Esophagus squamous epithelium (tissue), 5 donors: ENCODE data around the gene MTARC1. TPM values are rescaled to one million over a fixed set of nuclear protein-coding genes. Genes with fewer than 3 reads are reported as not detected.

Experiments used
- DNase-seq: peaks from one replicate; lab custom pipeline; 2025; lab: John Stamatoyannopoulos, UW
- H3K27ac ChIP-seq, 4 donors: fragments of 200-600 bp; sonication (generic); one replicate each; pipeline ENCODE4 v1.5.1; 2016 to 2019; ENCODE audit warnings: mild to moderate bottlenecking in 1 of 4
- H3K27me3 ChIP-seq, 4 donors: fragments of 200-600 bp; sonication (generic); 1 replicate in 3 of 4; 2 replicates in 1 of 4; pipeline versions ENCODE4 v1.5.1 to v1.6.0; 2017 to 2021; ENCODE audit warnings: antibody characterized with exemption in 1 of 4
- H3K36me3 ChIP-seq, 3 donors: fragments of 200-600 bp; sonication (generic); one replicate each; pipeline ENCODE4 v1.5.1; 2016 to 2019
- H3K4me1 ChIP-seq, 3 donors: fragments of 200-600 bp; sonication (generic); one replicate each; pipeline ENCODE4 v1.5.1; 2017 to 2019
- H3K4me3 ChIP-seq, 4 donors: fragments of 200-600 bp; sonication (generic); 1 replicate in 3 of 4; 2 replicates in 1 of 4; pipeline ENCODE4 v1.5.1; 2016 to 2019; ENCODE audit warnings: mild to moderate bottlenecking in 2 of 4, moderate library complexity in 1 of 4
- H3K9me3 ChIP-seq, 3 donors: fragments of 200-600 bp; sonication (generic); one replicate each; pipeline ENCODE4 v1.5.1; 2016 to 2019
- POLR2A ChIP-seq, 4 donors: fragments of 450-650 bp; IDR thresholded peaks; one replicate each; pipeline ENCODE4 v1.6.1; 2017; ENCODE audit warnings: antibody characterized with exemption in 4 of 4, mild to moderate bottlenecking in 4 of 4, moderate library complexity in 3 of 4
- WGBS, 2 donors: methylation state at CpG; one replicate each; pipeline ENCODE4 v1.1.5; 2018; 5-methylcytosine and 5-hydroxymethylcytosine counted together
- intact Hi-C: fragments of 100-400 bp; cut with DNase I; formaldehyde crosslinking; loops from one replicate; pipeline ENCODE4 v1.15.0; 2022
- total RNA-seq, 4 donors: library from RNA; depleted of rRNA; stranded (reverse); fragments of >200 nt; gene quantifications; one replicate each; pipeline ENCODE4 v1.1.0, GENCODE V29; 2016
- TF ChIP-seq, protein P1 (sequence below), 6 experiments: fragments of 450-650 bp in 4 of 6; fragments of 200-600 bp in 2 of 6; sonication (generic) in 2 of 6; IDR thresholded peaks; one replicate each; pipeline ENCODE4 v1.5.1; 2016 to 2019; ENCODE audit warnings: antibody characterized with exemption in 6 of 6, mild to moderate bottlenecking in 4 of 6, moderate library complexity in 4 of 6
- donor health status: DM: yes; HTN: yes; CAD: no.

Gene MTARC1
- total RNA-seq, 4 donors from 2014 or later = 2.3 to 12.2 (median 4.9) TPM

DNA sequence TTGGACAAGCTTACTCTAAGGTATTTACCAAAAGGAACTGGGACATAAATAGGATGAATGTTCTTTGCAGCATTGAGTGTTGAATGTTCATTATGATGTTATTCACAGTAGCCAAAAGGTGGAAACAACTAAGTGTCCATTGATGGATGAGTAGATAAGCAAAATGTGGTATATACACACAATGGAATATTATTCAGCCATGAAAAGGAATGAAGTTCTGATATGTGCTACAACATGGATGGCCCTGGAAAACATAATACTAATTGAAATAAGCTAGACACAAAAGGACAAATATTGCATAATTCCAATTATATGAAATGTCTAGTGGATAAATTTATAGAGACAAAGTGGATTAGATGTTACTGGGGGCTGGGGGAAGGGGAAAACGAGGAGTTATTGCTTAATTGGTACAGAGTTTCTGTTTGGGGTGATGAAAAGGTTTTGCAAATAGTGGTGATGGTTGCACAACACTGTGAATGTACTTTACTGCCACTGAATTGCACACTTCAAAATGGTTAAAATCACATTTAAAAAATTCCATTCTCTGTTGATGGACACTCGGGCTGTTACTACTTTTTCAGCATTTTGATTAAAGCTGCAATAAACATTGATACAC lies 2.9 kb downstream of the MTARC1 start:
- WGBS, 2 donors = 52 to 68% methylated on average over 2 of the region's 2 CpGs
- Histone ChIP-seq H3K4me1 (peaks cover 4 to 53% (median 19%) of the 10 kb centered on the region in 3 donors), H3K36me3 (no peaks in the 10 kb centered on the region), H3K27ac (peak overlapping the region in 1 of 4 donors; percentile 11), H3K9me3 (no peaks in the 10 kb centered on the region), H3K27me3 (peaks cover 0 to 5% (median 0%) of the 10 kb centered on the region in 4 donors), H3K4me3 (no peak overlapping the region)
- intact Hi-C loops = no loop called here
- no peak for TF ChIP-seq POLR2A (IDR thresholded peaks at IDR 0.05)
- TF ChIP-seq, protein P1, sequence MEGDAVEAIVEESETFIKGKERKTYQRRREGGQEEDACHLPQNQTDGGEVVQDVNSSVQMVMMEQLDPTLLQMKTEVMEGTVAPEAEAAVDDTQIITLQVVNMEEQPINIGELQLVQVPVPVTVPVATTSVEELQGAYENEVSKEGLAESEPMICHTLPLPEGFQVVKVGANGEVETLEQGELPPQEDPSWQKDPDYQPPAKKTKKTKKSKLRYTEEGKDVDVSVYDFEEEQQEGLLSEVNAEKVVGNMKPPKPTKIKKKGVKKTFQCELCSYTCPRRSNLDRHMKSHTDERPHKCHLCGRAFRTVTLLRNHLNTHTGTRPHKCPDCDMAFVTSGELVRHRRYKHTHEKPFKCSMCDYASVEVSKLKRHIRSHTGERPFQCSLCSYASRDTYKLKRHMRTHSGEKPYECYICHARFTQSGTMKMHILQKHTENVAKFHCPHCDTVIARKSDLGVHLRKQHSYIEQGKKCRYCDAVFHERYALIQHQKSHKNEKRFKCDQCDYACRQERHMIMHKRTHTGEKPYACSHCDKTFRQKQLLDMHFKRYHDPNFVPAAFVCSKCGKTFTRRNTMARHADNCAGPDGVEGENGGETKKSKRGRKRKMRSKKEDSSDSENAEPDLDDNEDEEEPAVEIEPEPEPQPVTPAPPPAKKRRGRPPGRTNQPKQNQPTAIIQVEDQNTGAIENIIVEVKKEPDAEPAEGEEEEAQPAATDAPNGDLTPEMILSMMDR (IDR thresholded peaks at IDR 0.05) = no peak
- no peak for DNase-seq

DNA sequence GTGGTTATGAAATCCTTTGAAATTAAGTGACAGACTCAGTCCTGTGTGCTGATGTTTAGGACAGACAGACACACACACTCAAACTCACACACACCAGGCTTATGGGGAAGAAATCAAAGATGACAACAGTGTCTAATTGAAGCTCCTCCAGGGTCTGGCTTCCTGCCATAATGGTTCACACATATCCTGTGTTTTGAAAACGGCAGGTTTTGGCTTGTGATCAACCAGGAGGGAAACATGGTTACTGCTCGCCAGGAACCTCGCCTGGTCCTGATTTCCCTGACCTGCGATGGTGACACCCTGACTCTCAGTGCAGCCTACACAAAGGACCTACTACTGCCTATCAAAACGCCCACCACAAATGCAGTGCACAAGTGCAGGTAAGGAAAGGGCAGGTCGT lies 4.6 kb downstream of the MTARC1 start:
- WGBS, 2 donors = 19 to 28% methylated on average over 6 of the region's 6 CpGs
- Histone ChIP-seq H3K27ac (peak overlapping the region in 3 of 4 donors; percentile 47 to 68 (median 56)), H3K4me3 (no peak overlapping the region), H3K36me3 (peaks cover 0 to 2% (median 0%) of the 10 kb centered on the region in 3 donors), H3K9me3 (no peaks in the 10 kb centered on the region), H3K4me1 (peaks cover 4 to 37% (median 11%) of the 10 kb centered on the region in 3 donors), H3K27me3 (peaks cover 0 to 5% (median 0%) of the 10 kb centered on the region in 4 donors)
- no peak for DNase-seq
- intact Hi-C loops = no loop called here
- TF ChIP-seq, protein P1 (IDR thresholded peaks at IDR 0.05) = no peak
- TF ChIP-seq POLR2A (IDR thresholded peaks at IDR 0.05) = no peak

DNA sequence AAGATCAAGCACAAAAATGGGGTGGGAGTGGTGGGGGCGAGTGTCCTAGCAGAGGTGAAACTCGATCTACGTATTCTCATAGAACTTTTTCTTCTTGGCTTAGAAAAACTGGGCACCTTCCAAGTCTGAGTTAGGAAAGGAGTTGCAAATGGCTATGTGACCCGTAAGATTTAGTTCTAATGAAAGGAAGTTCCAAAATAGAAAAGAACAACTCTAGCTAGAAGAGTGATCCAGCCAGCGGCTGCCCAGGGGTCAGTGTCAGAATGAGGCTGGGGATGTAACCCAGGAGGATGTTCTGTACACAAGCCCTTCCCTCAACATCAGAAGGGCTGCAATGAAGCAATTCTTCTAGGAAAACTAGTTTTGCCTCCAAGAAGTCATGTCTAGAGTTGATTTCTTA lies 5.2 kb downstream of the MTARC1 start:
- peaks cover 0 to 9% (median 0%) of the 10 kb centered on the region in 3 donors for H3K36me3 ChIP-seq
- intact Hi-C loops = no loop called here
- peak overlapping the region in 3 of 4 donors; percentile 47 to 68 (median 56) for H3K27ac ChIP-seq
- H3K27me3 ChIP-seq = peaks cover 0 to 1% (median 0%) of the 10 kb centered on the region in 4 donors
- H3K4me3 ChIP-seq = no peak overlapping the region
- peaks cover 4 to 31% (median 8%) of the 10 kb centered on the region in 3 donors for H3K4me1 ChIP-seq
- DNase-seq = no peak
- no peak for TF ChIP-seq POLR2A (IDR thresholded peaks at IDR 0.05)
- TF ChIP-seq, protein P1 (IDR thresholded peaks at IDR 0.05) = no peak
- WGBS, 2 donors = 43 to 58% methylated on average over 5 of the region's 5 CpGs
- H3K9me3 ChIP-seq = no peaks in the 10 kb centered on the region

DNA sequence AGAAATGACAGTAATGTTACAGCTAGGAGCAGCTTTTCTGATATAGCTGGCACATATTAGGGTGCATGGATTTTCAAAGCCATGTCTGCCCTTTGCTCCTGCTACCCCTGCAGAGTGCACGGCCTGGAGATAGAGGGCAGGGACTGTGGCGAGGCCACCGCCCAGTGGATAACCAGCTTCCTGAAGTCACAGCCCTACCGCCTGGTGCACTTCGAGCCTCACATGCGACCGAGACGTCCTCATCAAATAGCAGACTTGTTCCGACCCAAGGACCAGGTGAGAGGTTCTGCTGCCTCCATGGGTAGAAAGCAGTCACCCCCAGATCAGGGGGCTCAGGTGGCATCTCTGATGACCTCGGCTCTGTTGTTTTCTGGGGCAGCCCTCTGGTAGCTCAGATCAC lies 9.8 kb downstream of the MTARC1 start:
- Histone ChIP-seq H3K36me3 (peaks cover 0 to 32% (median 0%) of the 10 kb centered on the region in 3 donors), H3K27ac (no peak overlapping the region), H3K27me3 (no peaks in the 10 kb centered on the region), H3K4me3 (no peak overlapping the region), H3K4me1 (peaks cover 0 to 8% (median 4%) of the 10 kb centered on the region in 3 donors), H3K9me3 (no peaks in the 10 kb centered on the region)
- TF ChIP-seq, protein P1 (IDR thresholded peaks at IDR 0.05) = no peak
- TF ChIP-seq POLR2A (IDR thresholded peaks at IDR 0.05) = no peak
- WGBS, 2 donors = 88 to 94% methylated on average over 10 of the region's 10 CpGs
- DNase-seq = no peak
- intact Hi-C loops = no loop called here

DNA sequence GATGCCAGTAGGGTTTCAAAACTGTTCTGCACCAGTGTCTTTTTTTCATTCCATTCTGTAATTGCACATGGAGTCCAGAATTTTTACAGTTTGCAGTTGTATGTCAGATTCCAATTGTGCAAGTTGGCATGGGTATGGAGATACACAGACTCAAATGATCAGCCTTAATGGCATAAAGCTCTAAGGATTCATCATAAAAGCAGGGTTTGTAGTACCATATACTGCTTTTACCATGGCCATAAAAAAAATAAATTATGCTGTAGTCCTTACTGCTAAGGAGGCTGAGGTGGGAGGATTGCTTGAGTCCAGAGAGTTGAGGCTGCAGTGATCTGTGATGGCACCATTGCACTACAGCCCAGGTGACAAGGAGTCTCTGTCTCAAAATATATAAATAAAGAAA lies 10.3 kb downstream of the MTARC1 start:
- no peaks in the 10 kb centered on the region for H3K27me3 ChIP-seq
- H3K4me3 ChIP-seq = no peak overlapping the region
- DNase-seq = no peak
- peaks cover 0 to 32% (median 0%) of the 10 kb centered on the region in 3 donors for H3K36me3 ChIP-seq
- H3K27ac ChIP-seq = no peak overlapping the region
- intact Hi-C loops = no loop called here
- no peaks in the 10 kb centered on the region for H3K9me3 ChIP-seq
- peaks cover 0 to 4% (median 1%) of the 10 kb centered on the region in 3 donors for H3K4me1 ChIP-seq
- TF ChIP-seq POLR2A (IDR thresholded peaks at IDR 0.05) = no peak
- TF ChIP-seq, protein P1 (IDR thresholded peaks at IDR 0.05) = no peak
